ENCODE measurements around the gene NCS1.
"Not testable (repeated sequence)": the region's sequence is repeated elsewhere in the genome, so short reads cannot be mapped to it uniquely, and the experiment has no call there.

The NCS1 gene

DNA sequence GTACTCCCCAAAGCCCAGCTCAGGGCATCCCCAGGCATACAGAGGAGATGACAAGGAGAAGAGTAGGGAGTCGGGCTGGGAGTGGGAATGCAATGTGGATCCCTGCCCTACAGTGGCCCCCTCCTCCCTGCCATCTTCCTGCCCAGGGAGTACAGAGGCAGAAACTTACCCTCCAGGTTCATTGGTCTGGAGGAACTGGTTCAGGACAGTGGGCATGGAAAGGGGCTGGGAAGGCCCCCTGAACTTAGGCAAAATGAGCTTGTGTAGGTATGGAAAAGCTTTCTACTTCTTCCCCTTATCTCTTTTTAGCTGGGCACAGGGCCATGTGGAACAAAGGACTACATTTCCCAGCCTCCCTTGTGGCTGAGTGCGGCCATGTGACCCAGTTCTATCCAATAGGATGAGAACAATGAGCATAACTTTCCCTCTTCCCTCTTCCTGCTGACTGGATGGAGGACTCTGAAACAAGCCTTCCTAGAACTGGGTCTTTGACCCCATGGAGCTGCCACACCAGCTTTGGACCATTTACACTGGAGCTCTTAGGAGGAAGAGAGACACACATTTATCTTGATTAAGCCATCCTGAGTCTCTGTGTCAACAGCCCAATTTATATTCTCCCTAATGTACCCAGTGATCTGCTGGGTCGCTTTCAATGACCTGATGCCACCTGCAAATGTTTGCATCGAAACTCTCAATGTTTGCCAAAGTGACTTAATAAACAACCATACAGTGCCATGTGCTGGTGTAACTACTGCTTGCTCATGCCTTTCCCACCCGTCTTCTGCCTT, 68.4 kb downstream of the NCS1 start:
- DNase-seq = peak; percentile 26

DNA sequence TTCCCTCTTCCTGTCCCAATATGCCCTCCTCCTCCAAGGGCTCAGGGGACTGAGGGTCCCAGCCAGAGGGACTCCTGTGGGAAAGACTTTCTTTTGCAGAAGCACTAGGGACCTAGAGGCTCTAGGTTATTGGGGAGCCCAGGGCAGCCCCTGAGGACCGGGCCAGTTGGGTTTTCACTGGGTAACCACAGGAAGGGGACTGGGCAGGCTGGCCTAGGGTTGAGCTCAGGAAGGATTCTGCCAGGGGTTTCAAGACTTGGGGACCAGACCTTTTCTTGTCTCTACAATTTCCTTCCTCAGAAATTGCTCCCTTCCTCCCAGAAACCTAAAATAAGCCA, 69.0 kb downstream of the NCS1 start:
- DNase-seq = no peak

DNA sequence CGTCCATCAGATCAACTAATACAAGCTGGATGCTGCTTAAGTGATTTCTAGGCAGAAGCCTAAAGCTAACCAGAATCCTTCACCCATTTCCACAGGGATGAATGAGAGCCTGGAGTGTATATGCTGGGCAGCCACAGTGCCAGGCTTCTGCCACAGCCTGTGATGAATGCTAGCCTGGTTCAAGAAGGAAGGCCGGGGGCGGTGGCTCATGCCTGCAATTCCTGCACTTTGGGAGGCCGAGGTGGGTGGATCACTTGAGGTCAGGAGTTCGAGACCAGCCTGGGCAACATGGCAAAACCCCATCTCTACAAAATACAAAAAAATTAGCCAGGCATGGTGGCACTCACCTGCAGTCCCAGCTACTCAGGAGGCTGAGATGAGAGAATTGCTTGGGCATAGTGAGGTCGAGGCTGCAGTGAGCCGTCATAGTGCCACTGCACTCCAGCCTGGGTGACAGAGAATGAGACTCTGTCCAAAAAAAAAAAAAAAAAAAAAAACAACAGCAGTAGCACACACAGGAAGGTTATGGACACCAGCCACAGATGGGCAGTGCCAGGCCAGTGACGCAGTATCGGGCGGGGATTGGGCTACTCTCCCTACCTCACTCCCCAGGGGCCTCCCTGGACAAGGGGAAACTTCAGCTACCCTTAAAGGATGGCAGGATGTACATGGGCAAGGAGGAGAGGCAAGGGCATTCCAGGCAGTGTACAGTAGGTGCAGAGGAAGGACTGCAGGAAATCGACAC, 70.2 kb downstream of the NCS1 start:
- no peak for DNase-seq

DNA sequence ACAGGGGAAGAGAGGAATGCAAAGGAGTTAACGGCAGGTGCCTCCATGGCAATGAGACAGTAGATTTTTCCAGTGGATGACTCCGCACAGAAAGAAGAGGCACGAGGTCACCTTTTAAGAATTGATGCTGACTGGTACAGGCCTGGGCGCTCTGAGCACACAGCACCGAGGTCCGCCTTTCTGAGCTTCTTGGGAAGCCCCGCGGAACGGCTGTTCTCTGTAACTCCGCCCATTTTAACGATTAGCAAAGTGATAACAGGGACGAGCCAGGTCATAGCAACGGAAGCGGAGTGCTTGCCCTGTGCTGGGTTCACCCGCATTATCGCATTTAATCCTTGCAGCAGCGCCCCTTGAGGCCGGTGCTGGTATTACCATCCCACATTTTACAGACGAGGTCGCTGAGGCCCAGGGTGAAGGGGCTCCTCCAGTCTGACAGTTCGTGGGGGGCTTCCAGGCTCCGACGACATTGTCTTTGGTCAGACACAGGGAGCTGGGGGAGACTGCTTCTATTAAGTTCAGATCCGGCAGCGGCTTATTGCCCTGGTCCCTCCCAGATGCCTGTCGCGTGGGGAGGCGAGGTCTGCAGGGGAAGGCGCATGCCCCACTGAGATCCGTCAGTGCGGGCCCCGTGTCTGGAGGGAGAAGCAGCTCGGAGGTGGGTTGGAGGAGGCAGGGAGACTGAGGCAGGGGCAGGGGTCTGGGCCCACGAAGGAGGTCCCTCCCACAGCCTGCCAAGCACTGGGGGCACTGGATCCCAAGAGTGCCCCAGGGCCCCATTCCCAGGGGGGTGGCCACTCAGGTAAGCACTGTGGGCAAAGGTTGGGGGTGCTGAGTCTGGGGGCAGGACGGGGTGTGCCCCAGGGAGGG, 71.0 kb downstream of the NCS1 start:
- peak; percentile 43 for DNase-seq

DNA sequence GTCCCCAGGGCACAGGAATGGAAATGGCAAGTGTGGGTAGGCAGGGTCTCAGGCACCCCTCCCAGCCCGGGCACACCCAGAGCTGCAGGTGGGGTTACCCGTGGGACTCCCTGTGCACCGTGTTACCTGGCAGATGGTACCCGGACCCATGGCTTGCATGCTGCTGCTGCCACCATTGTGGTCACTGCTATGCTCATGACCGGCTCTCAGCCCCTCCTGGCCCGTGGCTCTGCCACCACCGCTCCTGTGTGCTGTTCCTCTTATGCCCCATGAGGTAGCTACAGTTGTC, 71.6 kb downstream of the NCS1 start:
- no peak for DNase-seq

DNA sequence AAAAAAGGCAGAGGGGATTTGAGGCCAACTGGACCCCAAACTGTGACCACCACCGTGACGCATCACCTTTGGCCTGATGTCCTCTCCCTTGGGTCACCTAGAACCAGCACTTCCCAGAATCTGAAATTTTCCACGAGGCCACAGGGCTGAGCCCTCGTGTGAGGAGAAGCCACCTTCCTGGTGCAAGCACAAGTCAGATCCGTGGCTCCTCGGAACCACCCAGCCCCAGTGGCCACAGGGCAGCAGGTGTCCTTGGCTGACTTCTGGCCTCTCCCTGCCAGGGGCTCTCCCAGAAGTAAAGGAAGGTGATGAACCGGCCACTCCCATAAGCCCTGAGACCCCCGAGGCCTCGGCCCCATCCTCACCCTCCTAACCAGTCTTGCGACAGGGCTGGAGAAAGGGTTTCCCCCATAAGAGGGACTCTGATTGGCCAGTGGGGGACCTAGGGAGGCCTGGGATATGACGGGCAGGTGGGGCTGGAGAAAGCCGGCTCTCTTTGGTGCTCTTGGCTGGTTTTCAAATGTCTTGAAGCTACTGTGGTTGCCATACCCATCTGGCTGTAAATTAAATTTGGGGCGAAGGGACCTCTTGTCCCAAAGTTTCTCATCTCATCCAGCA, 72.5 kb downstream of the NCS1 start:
- no peak for DNase-seq

DNA sequence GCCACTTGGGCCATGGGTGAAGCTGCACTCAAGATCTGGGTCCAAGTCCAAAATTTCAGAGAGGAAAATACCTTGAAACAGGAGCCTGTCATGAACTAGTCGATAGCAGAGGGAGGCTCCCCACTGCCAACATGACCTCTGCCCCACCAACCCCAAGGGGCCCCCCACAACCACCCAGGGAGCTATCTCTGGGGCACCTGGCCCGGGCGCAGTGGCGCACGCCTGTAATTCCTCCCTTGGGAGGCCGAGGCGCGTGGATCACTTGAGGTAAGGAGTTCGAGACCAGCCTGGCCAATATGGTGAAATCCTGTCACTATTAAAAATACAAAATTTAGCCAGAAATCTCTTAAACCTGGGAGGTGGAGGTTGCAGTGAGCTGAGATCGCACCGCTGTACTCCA, 73.3 kb downstream of the NCS1 start:
- DNase-seq = no peak

DNA sequence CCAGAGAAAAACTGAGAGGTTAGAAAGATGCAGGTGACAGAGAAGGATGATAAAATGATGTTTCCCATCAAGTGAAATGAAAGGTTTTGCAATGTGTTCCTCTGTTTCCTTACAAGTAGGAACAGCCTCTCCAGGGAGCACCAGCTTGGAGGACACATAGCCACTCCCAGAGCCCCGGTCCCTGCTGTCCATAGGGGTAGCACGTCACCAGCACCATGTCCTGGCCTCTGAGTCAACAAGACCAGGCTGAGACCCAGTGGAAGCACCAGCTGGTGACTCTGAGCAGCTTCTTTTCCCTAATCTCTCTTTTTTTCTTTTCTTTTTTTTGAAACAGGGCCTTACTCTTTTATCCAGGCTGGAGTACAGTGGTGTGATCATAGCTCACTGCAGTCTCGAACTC, 73.9 kb downstream of the NCS1 start:
- no peak for DNase-seq

DNA sequence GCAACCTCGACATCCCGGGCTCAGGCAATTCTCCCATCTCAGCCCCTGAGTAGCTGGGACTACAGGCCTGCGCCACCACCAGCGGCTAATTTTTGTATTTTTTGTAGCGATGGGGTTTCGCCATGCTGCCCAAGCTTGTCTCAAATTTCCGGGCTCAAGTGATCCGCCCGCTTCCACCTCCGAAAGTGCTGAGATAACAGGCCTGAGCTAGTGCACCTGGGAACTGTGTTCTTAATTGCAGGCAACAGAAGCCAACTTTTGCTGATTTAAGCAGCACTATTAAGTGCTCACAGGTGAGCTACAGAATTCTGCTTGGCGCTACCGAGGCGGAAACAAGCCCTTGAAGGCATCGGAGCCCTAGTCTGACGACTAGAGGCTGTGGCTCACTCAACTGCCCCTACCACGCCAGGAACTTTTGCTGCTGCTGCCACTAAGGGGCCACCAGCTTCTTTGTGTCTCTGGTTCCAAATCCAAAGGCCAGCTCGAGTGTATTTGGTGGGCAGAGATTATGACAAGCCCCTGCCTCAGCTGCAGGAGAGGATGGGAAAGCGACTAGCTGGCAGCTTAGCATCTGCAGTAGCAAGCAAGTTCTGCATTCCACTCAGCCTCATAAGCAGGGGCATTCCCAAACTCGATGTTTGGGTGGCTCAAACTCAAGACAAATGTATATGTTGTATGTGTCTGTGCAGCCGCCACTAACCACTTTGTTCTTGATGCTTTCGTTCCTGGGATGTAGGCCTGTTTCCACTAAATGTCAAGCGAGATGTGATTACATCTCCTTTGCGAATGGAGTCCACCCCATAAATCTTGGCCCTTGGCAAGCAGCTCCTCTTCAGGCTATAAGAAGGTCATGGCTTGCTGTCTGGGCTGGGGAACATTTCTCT, 82.8 kb downstream of the NCS1 start:
- DNase-seq = peak; percentile 85

DNA sequence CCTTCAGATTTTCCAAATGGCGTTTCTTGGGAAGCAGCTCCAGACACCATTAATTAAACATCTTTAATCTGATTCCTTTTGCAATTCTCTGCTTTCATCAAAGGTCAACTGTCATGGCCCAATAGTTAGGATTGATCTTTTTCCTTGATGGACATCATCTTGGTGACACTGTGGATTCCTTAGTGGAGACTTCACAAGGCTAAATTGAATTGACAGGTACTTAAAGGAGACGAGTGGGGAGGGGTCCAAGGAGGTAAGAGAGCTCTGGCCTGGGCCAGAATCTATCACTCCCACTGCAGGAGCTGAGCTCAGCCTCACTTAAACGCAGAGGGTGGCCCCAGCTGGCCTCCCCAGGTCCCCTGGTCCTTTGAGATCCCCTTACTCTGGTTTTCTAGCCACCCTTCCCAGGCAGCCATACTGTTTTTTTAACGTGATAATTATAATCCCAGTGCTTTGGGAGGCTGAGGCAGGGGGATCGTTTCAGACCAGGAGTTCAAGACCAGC, 83.5 kb downstream of the NCS1 start:
- no peak for DNase-seq

DNA sequence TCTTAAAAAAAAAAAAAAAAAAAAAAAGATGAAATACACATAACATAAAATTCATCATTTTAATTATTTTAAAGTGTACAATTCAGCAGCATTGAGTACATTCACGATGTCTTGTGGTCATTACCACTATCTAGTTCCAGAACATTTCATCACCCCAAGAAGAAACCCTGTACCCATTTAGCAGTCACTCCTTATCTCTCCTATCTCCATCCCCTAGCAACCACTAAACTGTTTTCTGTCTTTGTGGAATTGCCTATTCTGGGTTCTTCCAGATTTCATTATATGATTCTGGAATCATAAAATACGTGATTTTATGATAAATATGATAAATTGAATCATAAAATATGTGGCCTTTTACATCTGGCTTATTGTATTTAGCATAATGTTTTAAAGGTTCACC, 84.4 kb downstream of the NCS1 start:
- DNase-seq = no peak

DNA sequence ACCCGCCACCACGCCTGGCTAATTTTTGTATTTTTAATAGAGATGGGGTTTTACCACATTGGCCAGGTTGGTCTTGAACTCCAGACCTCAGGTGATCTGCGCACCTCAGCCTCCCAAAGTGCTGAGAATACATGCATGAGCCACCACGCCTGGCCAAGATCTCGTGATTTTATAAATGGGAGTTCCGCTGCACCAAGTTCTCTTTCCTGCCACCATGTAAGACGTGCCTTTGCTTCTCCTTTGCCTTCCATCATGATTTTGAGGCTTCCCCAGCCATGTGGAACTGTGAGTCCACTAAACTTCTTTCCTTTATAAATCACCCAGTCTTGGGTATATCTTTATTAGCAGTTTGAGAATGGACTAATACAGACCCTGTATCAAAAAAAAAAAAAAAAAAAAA, 85.9 kb downstream of the NCS1 start:
- DNase-seq = not testable (repeated sequence)

DNA sequence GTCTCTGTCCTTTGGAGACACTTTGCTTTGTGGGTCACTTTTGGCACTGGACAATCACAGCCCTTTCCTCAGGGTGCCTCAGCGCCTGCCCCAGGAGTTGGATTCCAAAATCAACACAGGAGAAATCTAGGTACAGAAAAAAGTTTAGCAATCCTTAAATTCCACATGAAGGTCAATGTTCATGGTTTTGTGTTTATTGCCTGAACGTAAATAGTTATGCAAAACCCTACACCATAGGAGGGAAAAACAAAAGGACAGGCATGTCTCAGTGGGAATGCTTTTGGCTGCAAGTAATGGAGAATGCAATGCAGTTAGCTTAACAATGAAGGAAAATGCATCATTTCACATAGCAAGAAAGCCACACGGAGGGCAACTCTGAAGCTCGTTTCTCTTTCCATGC, 86.8 kb downstream of the NCS1 start:
- DNase-seq = no peak

DNA sequence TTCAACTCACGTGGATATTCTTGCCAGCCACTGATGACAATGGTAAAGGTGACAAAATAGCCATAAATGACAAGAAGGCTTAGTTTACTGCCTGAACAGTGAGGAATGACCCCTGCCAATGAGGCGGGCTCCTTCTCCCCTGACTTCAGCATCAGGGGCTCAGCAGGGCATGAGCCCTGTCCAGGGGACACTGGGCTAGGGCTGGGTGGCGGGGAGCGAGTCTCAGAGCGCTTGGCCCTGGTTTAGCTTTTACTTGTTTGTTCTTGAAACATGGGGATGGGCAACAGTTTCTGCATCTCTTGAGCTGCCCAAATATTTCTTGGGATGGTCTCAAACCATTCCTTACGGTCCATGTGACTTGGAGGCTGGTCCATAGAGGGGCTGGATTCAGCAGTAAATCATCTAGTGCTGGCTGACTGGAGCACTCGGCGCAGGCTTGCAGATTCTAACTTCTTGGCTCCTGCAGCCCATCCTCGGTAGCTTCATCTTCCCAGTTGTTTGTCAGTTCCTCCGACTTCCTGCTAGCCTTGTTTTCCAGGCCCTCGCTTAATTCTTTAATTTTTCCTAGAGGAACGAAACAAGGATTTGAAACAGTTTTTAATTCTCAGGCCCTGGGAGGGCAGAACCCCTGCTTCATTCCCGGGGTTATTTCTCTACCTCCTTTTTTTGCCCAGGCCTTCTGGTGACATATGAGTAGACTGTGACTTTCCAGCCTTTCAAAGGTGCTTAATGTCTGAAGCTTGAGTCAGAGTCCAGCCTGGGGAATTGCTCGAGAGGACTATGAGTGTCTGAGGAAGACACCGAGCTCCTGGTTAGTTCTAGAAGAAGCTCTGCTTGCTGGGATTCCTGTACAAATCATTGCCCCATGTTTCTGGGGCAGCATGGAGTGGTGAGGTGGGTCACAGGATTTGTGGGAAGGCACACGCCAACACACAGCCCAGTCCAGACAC, 88.9 kb downstream of the NCS1 start:
- DNase-seq = no peak

DNA sequence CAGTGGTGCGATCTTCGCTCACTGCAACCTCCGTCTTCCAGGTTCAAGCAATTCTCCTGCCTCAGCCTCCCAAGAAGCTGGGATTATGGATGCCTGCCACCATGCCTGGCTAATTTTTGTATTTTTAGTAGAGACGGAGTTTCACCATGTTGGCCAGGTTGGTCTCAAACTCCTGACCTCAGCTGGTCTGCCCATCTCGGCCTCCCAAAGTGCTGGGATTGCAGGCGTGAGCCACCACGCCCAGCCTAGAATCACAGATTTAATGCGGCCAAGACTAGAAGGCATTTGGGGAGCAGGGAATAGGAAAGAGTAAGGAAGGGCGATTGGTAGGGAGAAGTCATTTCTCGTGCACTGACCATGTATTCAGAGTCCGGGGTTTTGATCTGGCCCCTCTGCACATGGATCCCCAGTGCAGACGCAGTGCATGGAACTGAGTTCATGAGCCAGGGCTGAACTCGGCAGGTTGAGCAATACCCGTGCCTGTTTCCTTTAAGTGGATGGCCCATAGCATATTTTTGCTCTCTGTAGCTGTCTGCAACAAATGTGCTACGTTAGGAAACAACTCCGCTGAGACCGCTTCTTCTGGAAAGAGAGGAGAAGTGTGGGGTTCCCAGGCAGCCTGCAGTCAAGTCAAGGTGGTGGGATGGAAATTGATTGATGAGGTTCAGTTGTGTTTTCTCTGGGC, 90.0 kb downstream of the NCS1 start:
- DNase-seq = no peak

DNA sequence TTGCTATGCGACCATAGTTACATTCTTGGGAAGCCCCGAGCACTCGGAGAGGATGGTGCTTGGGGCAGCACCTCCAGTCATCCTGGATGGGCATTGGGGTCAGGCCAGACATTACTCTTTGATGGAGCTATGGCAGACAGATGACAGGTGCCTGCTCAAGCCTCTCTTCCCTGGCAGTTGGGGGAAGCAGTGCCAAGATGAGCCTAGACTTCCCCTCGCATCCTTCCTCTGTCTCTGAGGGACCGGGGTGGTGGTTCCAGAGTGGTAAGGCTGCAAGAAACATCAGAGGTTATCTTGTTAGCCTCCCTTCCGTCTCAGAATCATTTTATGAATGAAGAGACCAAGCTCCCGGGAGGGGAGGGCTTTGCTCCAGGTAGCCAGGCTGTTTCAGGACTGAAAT, 90.6 kb downstream of the NCS1 start:
- DNase-seq = no peak

DNA sequence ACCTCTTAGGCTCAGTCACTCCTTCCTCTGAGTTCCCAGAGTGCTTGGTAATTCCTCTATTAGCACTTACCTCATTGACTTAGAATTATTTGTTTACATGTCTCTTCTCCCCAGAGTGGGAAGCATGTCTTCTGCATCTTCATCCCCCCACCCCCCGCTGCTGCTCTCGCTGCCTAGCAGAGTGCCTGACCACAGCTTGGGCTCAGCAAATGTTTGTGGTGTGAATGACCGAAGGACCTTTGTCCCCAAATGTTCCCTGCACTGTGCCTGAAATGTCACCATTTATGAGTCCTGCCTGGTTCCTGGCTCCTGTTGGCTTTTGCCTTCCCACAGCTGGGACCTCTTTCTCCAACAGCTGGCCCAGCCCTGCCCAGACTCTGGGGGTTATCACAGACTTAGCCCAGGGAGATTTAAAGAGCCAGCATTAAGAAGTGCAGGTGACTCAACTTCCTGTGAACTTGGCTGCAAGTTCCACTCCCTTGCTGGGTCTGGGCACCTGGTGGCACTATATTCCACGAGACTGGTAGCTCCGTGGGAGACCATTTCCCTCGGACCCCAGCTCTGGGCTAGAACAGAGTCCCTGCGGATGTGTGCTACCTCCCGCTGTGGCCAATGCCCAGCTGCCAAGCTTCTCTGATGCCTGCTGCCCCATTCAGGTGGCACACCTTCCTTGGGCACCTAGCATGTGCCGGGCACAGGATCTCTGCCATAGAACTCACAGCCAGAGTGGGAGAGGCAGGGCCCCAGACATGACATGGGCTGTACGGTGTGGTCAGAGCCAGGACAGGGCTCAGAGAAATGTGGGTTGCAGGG, 91.6 kb downstream of the NCS1 start:
- no peak for DNase-seq

DNA sequence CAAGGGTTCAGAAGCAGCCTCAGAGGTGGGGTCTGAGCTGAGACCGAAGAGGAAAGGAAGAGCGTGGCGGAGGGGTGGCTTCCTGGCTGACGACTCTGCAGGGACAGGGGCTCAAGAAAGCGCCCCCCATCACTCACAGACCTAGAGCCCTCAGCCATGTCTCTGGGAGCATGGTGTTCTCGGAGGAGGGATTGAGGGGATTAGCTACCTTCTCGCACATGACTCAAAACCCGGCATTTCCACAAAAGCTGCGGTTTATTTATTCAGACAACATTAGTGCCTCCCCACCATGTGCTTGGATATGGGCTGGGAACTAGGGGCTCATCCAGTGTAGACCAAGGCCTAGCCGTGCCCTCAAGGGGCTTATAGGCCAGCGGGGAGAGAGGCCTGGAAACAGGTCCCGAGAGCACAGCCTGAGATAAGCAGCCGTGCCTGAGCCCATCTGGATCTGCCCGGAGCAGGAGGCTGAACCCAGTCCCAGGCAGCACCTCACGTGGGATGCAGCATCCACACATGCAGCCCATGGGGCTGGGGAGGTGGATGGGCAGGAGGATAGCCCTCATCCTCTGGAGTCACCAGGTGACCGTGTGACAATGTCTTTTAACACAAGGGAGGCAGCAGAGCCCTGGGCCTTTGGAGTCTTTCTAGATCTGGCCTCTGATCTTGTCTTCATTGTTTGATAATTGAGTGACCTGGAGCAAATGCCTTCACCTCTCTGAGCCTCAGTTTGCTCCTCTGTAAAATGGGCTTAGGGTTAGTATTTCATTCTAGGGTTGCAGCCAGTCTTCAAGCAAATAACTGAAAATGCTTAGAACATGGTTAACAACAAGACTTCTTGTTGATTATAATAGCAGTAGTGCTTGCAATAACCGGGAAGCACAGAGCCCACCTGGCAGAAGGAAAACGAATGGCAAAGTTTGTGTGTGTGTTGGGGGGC, 92.5 kb downstream of the NCS1 start:
- no peak for DNase-seq

Data from DMS79 (cell line).